ENCODE data around the gene IGLL5.
A peak's percentile ranks its signal among the peaks of the same experiment; 100 is the strongest.

The IGLL5 gene

GRCh38 chr22:22935056-22935545 is 47.5 kb downstream of the IGLL5 start:
- Histone ChIP-seq H3K27me3 (ENCODE audit: insufficient read depth, low read length, poor library complexity, severe bottlenecking) (no peaks in the 10 kb centered on the region), H3K36me3 (ENCODE audit: insufficient read depth, low read length) (no peaks in the 10 kb centered on the region), H3K4me3 (ENCODE audit: low read length, poor library complexity, severe bottlenecking) (no peak overlapping the region), H3K9ac (ENCODE audit: low read depth, low read length, poor library complexity, severe bottlenecking) (no peak overlapping the region), H4K20me1 (ENCODE audit: insufficient read depth, low read length, poor library complexity, severe bottlenecking) (no peaks in the 10 kb centered on the region), H3K9me3 (ENCODE audit: insufficient read depth, low read depth, low read length) (no peaks in the 10 kb centered on the region), H3K4me1 (ENCODE audit: insufficient read depth, low read length, poor library complexity, severe bottlenecking) (no peaks in the 10 kb centered on the region), H3K9me2 (replicated peaks; ENCODE audit: low read depth, low read length) (no peaks in the 10 kb centered on the region), H2AFZ (ENCODE audit: low read length) (no peak overlapping the region), H3K4me2 (ENCODE audit: low read depth, low read length, poor library complexity, severe bottlenecking) (no peak overlapping the region), H3K79me2 (ENCODE audit: insufficient read depth, low read length) (no peaks in the 10 kb centered on the region), H3F3A (ENCODE audit: low read depth) (no peaks in the 10 kb centered on the region)
- TF ChIP-seq, protein P1, sequence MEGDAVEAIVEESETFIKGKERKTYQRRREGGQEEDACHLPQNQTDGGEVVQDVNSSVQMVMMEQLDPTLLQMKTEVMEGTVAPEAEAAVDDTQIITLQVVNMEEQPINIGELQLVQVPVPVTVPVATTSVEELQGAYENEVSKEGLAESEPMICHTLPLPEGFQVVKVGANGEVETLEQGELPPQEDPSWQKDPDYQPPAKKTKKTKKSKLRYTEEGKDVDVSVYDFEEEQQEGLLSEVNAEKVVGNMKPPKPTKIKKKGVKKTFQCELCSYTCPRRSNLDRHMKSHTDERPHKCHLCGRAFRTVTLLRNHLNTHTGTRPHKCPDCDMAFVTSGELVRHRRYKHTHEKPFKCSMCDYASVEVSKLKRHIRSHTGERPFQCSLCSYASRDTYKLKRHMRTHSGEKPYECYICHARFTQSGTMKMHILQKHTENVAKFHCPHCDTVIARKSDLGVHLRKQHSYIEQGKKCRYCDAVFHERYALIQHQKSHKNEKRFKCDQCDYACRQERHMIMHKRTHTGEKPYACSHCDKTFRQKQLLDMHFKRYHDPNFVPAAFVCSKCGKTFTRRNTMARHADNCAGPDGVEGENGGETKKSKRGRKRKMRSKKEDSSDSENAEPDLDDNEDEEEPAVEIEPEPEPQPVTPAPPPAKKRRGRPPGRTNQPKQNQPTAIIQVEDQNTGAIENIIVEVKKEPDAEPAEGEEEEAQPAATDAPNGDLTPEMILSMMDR (conservative IDR thresholded peaks at IDR 0.05; ENCODE audit: low read length): no peak
- TF ChIP-seq EZH2phosphoT487 (IDR thresholded peaks at IDR 0.05; ENCODE audit: borderline replicate concordance): no peak

DNA sequence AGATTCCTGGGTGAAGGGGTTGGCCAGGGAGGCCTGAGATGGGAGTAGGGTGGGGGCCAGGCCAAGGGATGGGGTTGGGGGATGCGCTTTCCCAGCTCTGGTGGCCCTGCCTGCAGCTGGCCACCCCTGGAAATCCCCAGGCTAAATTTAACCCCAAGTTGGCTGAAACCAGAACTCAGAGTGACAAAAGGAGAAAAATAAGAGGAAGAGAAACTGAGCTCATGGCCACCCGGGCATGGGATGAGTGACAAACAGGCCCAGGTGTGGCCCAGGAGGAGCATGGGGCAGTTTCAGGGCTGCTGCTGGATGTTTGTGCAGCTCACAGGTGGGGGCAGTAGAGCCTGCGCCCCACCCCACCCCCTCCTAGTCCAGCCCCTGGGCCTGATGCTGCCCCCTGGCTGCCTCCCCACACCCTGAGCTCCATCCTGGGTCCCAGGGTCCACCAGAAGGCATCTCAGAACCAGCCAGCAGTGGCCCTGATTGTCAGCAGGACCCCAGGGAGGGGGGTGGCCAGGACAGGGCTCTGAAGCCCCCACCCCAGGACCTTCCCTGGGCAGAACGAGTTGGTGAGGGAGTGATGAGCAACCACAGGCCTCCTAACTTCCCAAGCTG is 48.0 kb downstream of the IGLL5 start:
- no peaks in the 10 kb centered on the region for H3K36me3 ChIP-seq (ENCODE audit: insufficient read depth, low read length)
- no peaks in the 10 kb centered on the region for H4K20me1 ChIP-seq (ENCODE audit: insufficient read depth, low read length, poor library complexity, severe bottlenecking)
- no peaks in the 10 kb centered on the region for H3K27me3 ChIP-seq (ENCODE audit: insufficient read depth, low read length, poor library complexity, severe bottlenecking)
- no peak overlapping the region for H3K4me2 ChIP-seq (ENCODE audit: low read depth, low read length, poor library complexity, severe bottlenecking)
- no peaks in the 10 kb centered on the region for H3K9me2 ChIP-seq (replicated peaks; ENCODE audit: low read depth, low read length)
- no peaks in the 10 kb centered on the region for H3K79me2 ChIP-seq (ENCODE audit: insufficient read depth, low read length)
- H3K9me3 ChIP-seq (ENCODE audit: insufficient read depth, low read depth, low read length): no peaks in the 10 kb centered on the region
- H3K4me1 ChIP-seq (ENCODE audit: insufficient read depth, low read length, poor library complexity, severe bottlenecking): no peaks in the 10 kb centered on the region
- H3K4me3 ChIP-seq (ENCODE audit: low read length, poor library complexity, severe bottlenecking): no peak overlapping the region
- TF ChIP-seq, protein P1 (conservative IDR thresholded peaks at IDR 0.05; ENCODE audit: low read length): peak; percentile 21; the same call in 1 of the 2 replicates
- no peak for TF ChIP-seq EZH2phosphoT487 (IDR thresholded peaks at IDR 0.05; ENCODE audit: borderline replicate concordance)
- H2AFZ ChIP-seq (ENCODE audit: low read length): no peak overlapping the region
- no peak overlapping the region for H3K9ac ChIP-seq (ENCODE audit: low read depth, low read length, poor library complexity, severe bottlenecking)
- no peaks in the 10 kb centered on the region for H3F3A ChIP-seq (ENCODE audit: low read depth)

- TF ChIP-seq EZH2phosphoT487 (IDR thresholded peaks at IDR 0.05; ENCODE audit: borderline replicate concordance): no peak
- TF ChIP-seq, protein P1 (conservative IDR thresholded peaks at IDR 0.05; ENCODE audit: low read length): no peak
- Histone ChIP-seq H4K20me1 (ENCODE audit: insufficient read depth, low read length, poor library complexity, severe bottlenecking) (no peaks in the 10 kb centered on the region), H3K4me2 (ENCODE audit: low read depth, low read length, poor library complexity, severe bottlenecking) (no peak overlapping the region), H3K4me1 (ENCODE audit: insufficient read depth, low read length, poor library complexity, severe bottlenecking) (no peaks in the 10 kb centered on the region), H3K4me3 (ENCODE audit: low read length, poor library complexity, severe bottlenecking) (no peak overlapping the region), H3F3A (ENCODE audit: low read depth) (no peaks in the 10 kb centered on the region), H3K79me2 (ENCODE audit: insufficient read depth, low read length) (no peaks in the 10 kb centered on the region), H3K36me3 (ENCODE audit: insufficient read depth, low read length) (no peaks in the 10 kb centered on the region), H3K27me3 (ENCODE audit: insufficient read depth, low read length, poor library complexity, severe bottlenecking) (no peaks in the 10 kb centered on the region), H2AFZ (ENCODE audit: low read length) (no peak overlapping the region), H3K9me3 (ENCODE audit: insufficient read depth, low read depth, low read length) (no peaks in the 10 kb centered on the region), H3K9ac (ENCODE audit: low read depth, low read length, poor library complexity, severe bottlenecking) (no peak overlapping the region), H3K9me2 (replicated peaks; ENCODE audit: low read depth, low read length) (no peaks in the 10 kb centered on the region)
These were observed 48.7 kb downstream of the IGLL5 start for GRCh38 chr22:22936180-22936914.
